Measurements from ENCODE around the gene SPRN. TPM values are rescaled to one million over a fixed set of nuclear protein-coding genes. Genes with fewer than 3 reads are reported as not detected.

The SPRN gene
- polyA plus RNA-seq, 2 of the 4 experiments (the other 2 are of a cell fraction), result 0.06 to 0.15 TPM

- TF ChIP-seq, protein P1, sequence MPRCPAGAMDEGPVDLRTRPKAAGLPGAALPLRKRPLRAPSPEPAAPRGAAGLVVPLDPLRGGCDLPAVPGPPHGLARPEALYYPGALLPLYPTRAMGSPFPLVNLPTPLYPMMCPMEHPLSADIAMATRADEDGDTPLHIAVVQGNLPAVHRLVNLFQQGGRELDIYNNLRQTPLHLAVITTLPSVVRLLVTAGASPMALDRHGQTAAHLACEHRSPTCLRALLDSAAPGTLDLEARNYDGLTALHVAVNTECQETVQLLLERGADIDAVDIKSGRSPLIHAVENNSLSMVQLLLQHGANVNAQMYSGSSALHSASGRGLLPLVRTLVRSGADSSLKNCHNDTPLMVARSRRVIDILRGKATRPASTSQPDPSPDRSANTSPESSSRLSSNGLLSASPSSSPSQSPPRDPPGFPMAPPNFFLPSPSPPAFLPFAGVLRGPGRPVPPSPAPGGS (IDR thresholded peaks at IDR 0.05), result no peak
- TF ChIP-seq, protein P2, sequence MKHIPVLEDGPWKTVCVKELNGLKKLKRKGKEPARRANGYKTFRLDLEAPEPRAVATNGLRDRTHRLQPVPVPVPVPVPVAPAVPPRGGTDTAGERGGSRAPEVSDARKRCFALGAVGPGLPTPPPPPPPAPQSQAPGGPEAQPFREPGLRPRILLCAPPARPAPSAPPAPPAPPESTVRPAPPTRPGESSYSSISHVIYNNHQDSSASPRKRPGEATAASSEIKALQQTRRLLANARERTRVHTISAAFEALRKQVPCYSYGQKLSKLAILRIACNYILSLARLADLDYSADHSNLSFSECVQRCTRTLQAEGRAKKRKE (CRISPR knock-in tag; IDR thresholded peaks at IDR 0.05; ENCODE audit: low read depth), result no peak
- TF ChIP-seq HOXB5 (CRISPR knock-in tag; IDR thresholded peaks at IDR 0.05), result no peak
- TF ChIP-seq PHF8 (IDR thresholded peaks at IDR 0.05; ENCODE audit: borderline replicate concordance, low read depth), result no peak
- TF ChIP-seq CHD4 (IDR thresholded peaks at IDR 0.05; ENCODE audit: borderline replicate concordance), result no peak
- no peak for TF ChIP-seq TP53 (CRISPR knock-in tag; IDR thresholded peaks at IDR 0.05)
- no peak for TF ChIP-seq SMC3 (IDR thresholded peaks at IDR 0.05)
- TF ChIP-seq ZSCAN20 (CRISPR knock-in tag; IDR thresholded peaks at IDR 0.05), result no peak
- no peak for TF ChIP-seq RARB (CRISPR knock-in tag; IDR thresholded peaks at IDR 0.05)
- TF ChIP-seq KDM5A (IDR thresholded peaks at IDR 0.05), result no peak
- no peak for TF ChIP-seq JUNB (IDR thresholded peaks at IDR 0.05)
- no peak for TF ChIP-seq JUN (IDR thresholded peaks at IDR 0.05)
- TF ChIP-seq ZNF302 (CRISPR knock-in tag; IDR thresholded peaks at IDR 0.05), result no peak
- no peak for TF ChIP-seq KDM1A (IDR thresholded peaks at IDR 0.05; ENCODE audit: low read depth)
- no peak for TF ChIP-seq SREBF2 (IDR thresholded peaks at IDR 0.05)
- TF ChIP-seq MAFK (IDR thresholded peaks at IDR 0.05; ENCODE audit: partially characterized antibody), result no peak
- TF ChIP-seq HOXA7 (CRISPR knock-in tag; IDR thresholded peaks at IDR 0.05), result no peak
- no peak for TF ChIP-seq NPAS2 (CRISPR knock-in tag; IDR thresholded peaks at IDR 0.05; ENCODE audit: borderline replicate concordance)
- no peak for TF ChIP-seq EHF (CRISPR knock-in tag; IDR thresholded peaks at IDR 0.05)
- Histone ChIP-seq H3K9me3 (peaks cover 7% of the 10 kb centered on the region; the same call in 1 of the 3 replicates), H3K4me1 (no peaks in the 10 kb centered on the region), H3K27ac (no peak overlapping the region), H3K4me3 (no peak overlapping the region), H3K4me2 (no peak overlapping the region)
- ChIA-PET CTCF (no interaction called here), POLR2A (no interaction called here)
- 62% methylated on average over 14 of the region's 18 CpGs for WGBS (ENCODE audit: missing lambda C conversion rate)
- DNase-seq (ENCODE audit: low read depth in 1 of 2, low spot score in 1 of 2) (no peak), FAIRE-seq (no peak), ATAC-seq (no peak)
Observed at GRCh38 chr10:133440633-133441285, 16.3 kb upstream of the SPRN start.

DNA sequence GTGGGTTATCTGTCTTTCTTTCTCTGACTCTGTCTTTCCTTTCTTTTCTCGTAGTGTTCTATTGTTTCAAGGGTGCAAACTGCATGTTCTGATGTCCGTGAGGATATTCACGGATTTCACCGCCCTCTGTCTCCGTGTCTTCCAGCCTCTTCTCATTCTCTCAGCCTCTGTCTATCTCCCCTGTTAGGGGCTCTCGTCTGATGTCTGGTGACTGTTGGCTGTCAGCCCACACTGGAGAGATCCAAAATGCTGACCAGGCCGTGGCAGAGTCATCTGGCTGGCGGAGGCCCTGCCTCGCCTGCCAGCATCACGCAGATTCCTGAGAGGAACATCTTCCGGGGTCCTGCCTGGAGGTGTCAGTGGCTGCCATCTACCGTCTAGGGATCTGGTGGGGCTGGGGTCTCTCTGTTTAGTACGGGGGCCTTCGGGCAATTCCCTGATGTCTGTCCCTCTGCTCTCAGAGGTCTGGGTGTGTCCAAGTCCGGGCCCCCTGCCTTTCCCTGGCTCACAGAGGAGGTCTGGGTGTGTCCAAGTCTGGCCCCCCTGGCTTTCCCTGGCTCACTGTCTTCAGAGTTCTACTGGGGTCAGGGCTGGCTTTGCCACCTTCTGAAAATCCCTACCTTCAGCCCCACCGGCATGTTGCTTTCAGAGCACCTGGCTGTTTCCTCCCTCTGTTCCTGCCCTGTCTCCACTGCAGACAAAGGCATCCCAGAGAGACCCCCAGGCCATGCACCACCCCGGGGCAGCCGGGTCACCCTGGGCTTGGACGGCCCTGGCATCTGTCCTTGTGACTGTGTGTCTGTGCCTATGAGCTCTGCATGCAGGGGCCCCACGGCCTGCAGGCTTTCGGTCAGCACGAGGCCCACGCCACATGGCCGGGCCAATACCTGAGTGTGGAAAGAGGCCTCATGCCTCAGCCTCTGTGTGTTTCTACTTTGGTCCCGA is 15.4 kb upstream of the SPRN start:
- ChIA-PET CTCF (interaction anchor here (1.1 to 2.1 kb wide), 3 partner anchors 18 to 151 kb away, joined by 3 to 7 read pairs (median 3); no protein-coding TSS in a partner anchor), POLR2A (no interaction called here)
- Histone ChIP-seq H3K4me2 (no peak overlapping the region), H3K27ac (no peak overlapping the region), H3K4me3 (no peak overlapping the region), H3K4me1 (no peaks in the 10 kb centered on the region), H3K9me3 (peaks cover 3% of the 10 kb centered on the region; the same call in 1 of the 3 replicates)
- ATAC-seq (no peak), DNase-seq (ENCODE audit: low read depth in 1 of 2, low spot score in 1 of 2) (no peak), FAIRE-seq (no peak)
- TF ChIP-seq, protein P3, sequence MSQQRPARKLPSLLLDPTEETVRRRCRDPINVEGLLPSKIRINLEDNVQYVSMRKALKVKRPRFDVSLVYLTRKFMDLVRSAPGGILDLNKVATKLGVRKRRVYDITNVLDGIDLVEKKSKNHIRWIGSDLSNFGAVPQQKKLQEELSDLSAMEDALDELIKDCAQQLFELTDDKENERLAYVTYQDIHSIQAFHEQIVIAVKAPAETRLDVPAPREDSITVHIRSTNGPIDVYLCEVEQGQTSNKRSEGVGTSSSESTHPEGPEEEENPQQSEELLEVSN (IDR thresholded peaks at IDR 0.05; ENCODE audit: borderline replicate concordance, low read depth), result no peak
- no peak for TF ChIP-seq CEBPB (IDR thresholded peaks at IDR 0.05)
- TF ChIP-seq RARB (CRISPR knock-in tag; IDR thresholded peaks at IDR 0.05), result no peak
- no peak for TF ChIP-seq SREBF2 (IDR thresholded peaks at IDR 0.05)
- no peak for TF ChIP-seq EHMT2 (IDR thresholded peaks at IDR 0.05; ENCODE audit: low read depth)
- no peak for TF ChIP-seq NPAS2 (CRISPR knock-in tag; IDR thresholded peaks at IDR 0.05; ENCODE audit: borderline replicate concordance)
- TF ChIP-seq FOSL2 (IDR thresholded peaks at IDR 0.05), result no peak
- TF ChIP-seq FOSL2 (CRISPR knock-in tag; IDR thresholded peaks at IDR 0.05), result no peak
- TF ChIP-seq RNF2 (IDR thresholded peaks at IDR 0.05; ENCODE audit: borderline replicate concordance, low read depth), result no peak
- TF ChIP-seq CTCF (IDR thresholded peaks at IDR 0.05), result no peak
- no peak for TF ChIP-seq RCOR1 (IDR thresholded peaks at IDR 0.05; ENCODE audit: low read depth, low read length)
- TF ChIP-seq GATA3 (IDR thresholded peaks at IDR 0.05; ENCODE audit: borderline replicate concordance), result no peak
- no peak for TF ChIP-seq POLR2A (IDR thresholded peaks at IDR 0.05; ENCODE audit: low read length)
- no peak for TF ChIP-seq MAFK (IDR thresholded peaks at IDR 0.05; ENCODE audit: partially characterized antibody)
- TF ChIP-seq POLR2AphosphoS2 (conservative IDR thresholded peaks at IDR 0.05; ENCODE audit: low read length), result no peak
- TF ChIP-seq CHD2 (IDR thresholded peaks at IDR 0.05; ENCODE audit: low read length, partially characterized antibody), result no peak
- TF ChIP-seq BHLHE40 (IDR thresholded peaks at IDR 0.05; ENCODE audit: low read depth, low read length), result no peak
- no peak for TF ChIP-seq CBX8 (IDR thresholded peaks at IDR 0.05)
- no peak for TF ChIP-seq JUN (IDR thresholded peaks at IDR 0.05)
- WGBS (ENCODE audit: missing lambda C conversion rate), result 69% methylated on average over 25 of the region's 25 CpGs
